IPS-18c (cell line): ENCODE data around the gene RBFOX2.

Experiments
- H3K4me3 ChIP-seq: 2 replicates; pipeline ENCODE4 v1.7.0; 2013; ENCODE audit warnings: low read depth, mild to moderate bottlenecking, low read length, moderate library complexity; ENCODE audit not compliant: insufficient read depth
- H3K9me3 ChIP-seq: one replicate; pipeline ENCODE4 v1.6.1; 2013; ENCODE audit warnings: mild to moderate bottlenecking, low read length, moderate library complexity; ENCODE audit not compliant: control insufficient read depth, insufficient read depth

RBFOX2 gene

DNA sequence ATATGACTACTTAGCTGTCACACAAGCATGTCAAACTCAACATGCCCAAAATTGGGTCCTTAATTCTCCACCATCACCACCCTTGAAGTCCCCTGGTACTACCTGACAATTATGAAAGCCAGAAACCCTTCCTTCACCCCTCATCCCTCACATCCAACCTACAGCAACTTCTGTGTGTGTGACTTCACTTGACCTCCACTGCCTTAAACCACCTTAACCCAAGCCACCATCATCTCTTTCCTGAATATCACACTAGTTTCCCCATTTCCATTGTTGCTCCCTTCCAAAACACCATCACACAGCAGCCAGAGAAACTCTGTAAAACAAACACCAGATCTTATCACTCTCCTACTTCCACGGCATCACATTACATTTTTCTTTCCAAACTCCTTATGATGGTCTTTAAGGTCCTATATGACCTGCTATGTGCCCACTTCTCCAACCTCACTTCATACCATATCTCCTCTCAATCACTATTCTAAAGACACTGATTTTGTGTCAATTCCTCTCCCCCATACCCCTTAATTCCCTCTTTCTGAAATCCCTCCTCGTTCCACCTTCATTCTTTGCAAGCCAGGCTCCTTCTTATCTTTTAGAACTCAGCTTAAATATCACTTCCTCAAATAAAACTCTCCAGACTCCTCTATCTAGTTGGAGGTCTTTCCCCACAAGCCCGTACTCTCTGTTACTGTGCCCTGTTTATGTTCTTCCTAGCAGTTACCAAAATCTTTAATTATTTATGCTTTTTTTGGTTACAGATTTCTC, 124.9 kb downstream of the RBFOX2 start:
- no peak overlapping the region for H3K4me3 ChIP-seq
- no peaks in the 10 kb centered on the region for H3K9me3 ChIP-seq

DNA sequence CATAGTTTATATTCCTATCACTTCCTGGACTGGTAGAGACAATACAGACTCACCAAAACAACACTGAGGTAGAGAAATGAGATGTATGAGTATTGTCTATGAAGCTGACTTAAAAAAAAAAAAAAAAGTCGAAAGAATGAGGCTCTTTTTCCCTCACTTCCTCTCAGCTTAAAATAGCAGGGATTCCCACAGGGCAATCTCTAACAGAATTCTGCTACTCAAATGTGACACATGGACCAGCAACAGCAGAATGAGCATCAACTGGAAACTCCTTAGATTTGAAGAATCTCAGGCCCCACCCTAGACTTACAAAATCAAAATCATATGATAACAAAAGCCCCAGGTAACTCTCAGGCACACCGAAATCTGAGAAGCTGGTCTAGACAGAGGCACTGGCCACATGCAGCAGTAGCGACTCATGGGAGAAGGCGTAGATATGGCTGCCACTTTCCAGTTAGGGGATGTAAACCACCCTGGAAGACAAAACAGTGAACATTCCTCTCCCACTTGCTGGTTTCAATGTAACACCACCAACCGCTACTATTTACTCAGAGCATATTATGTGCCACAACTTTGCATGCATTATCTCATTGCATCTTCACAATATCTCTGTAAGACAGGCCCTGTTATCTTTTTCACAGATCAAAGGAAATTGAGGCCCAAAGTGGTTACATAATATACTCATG, 128.0 kb downstream of the RBFOX2 start:
- no peak overlapping the region for H3K4me3 ChIP-seq
- peaks cover 2% of the 10 kb centered on the region for H3K9me3 ChIP-seq

DNA sequence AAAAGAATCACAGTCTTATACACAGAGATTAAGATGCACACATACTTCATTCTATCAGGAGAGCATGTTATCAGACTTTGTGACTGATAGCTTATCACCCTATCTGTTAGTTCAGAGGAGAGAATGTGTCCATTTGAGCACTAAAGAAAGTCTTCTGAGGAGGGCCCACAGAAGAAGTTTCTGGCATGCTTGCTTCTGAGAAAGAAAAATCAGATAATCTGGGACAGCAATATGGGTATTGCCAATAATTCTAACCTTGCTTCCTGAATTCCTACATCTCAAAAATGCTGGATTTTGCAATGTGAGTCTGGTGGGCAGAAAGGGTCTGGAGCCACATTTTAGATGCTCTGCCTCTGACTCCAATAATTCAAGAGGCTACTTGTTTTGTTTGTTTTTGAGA, 128.9 kb downstream of the RBFOX2 start:
- Histone ChIP-seq H3K4me3 (no peak overlapping the region), H3K9me3 (peaks cover 2% of the 10 kb centered on the region)

DNA sequence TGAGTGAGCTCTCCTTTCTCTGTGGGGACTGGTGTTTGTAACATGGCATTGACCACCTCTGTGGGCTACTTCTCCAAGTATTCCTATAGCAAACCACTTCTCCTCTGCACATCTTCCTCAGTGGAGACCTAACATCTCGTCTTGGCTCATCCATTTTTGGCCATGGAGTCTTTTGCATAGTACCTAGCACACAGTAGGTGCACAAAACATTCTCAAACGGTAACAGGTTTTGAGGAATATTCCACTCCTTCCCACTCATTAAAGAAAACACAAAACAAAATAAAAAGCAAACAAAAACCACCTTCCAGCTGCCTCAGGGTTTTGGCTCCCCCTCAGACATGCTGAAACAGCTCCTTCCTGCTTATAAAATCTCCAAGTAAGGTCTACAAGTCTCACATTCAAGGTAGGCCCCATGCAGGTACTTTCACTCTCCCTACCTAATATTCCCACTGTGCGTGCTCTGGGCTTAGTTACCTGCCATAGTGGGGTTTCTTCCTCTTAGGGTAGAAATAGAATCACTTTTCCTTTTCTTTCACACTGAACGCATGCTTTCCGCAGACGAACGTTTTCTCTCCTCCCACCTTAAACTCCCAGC, 132.4 kb downstream of the RBFOX2 start:
- Histone ChIP-seq H3K9me3 (peaks cover 2% of the 10 kb centered on the region), H3K4me3 (no peak overlapping the region)

DNA sequence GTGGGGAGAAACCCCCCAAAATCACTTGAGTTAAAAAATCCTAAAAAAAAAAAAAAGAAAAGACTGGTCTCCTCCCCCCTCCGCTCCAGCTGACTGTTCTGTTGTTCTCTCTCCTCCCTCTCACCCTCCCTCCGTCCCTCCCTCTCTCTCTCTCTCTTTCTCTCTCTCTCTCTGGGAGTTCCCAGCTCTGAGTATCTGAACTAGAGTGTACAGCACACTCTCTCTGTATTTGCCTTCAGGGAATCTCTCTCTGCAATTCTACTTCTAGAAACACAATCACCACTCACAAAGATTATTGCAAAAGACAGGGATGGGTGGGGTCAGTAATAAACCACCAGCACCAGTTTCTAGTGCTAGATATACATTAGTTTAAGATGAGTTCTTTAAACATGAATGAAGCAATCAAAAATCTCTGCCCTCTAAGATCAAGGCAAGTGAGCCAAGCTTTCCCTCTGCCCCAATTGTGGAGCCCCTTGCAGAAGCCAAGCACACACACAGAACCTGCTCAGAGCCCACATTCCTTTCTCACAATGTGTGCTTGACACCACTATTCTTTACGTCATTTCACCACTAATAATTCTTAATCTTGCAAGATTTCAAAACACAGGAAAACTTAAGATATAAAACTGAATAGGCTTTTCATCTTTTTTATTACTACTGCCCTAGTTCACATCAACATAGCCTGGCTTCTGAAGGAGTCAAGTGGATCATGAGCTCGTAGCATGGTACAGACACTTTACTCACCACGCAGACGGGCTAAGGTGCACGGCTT, 133.5 kb downstream of the RBFOX2 start:
- Histone ChIP-seq H3K9me3 (peaks cover 2% of the 10 kb centered on the region), H3K4me3 (no peak overlapping the region)

DNA sequence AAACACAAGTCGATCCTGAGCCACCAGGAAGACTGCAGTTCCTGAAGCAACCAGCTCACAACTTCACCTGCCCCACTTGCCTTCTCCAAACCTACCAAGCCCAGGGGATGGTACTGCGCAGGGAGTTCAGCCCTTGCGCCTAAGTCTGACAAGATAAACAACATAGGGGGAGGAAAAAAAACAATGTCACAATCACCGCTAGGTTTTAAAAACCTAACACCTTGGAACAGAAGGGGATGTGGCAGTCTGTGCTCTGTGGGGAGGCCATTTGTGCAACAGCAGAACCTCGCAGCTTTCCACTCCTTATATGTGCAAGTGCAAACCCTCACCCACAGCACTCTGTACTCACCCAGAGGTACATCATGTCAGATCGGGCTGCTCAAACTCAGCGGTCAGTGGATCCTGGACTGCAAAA, 134.2 kb downstream of the RBFOX2 start:
- Histone ChIP-seq H3K9me3 (peaks cover 2% of the 10 kb centered on the region), H3K4me3 (no peak overlapping the region)

DNA sequence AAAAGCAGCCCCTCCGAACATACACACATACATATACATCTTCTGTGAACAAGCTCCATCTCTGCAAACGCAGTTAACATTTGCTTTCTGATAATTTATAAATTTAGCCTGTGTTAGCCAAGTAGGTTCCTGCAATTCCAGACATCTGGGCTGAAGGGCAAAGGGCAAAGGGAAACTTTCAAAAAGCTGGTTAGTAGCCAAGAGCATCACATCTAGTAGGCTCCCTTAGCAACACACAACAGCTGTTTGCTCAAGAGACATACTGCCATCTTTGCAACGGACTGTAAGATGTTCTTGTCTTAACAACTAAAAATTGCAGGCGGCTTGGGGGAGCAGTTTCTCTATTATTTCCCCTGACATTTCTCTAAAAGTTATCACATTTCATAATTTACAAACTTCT, 134.9 kb downstream of the RBFOX2 start:
- H3K4me3 ChIP-seq, result no peak overlapping the region
- H3K9me3 ChIP-seq, result peaks cover 2% of the 10 kb centered on the region

DNA sequence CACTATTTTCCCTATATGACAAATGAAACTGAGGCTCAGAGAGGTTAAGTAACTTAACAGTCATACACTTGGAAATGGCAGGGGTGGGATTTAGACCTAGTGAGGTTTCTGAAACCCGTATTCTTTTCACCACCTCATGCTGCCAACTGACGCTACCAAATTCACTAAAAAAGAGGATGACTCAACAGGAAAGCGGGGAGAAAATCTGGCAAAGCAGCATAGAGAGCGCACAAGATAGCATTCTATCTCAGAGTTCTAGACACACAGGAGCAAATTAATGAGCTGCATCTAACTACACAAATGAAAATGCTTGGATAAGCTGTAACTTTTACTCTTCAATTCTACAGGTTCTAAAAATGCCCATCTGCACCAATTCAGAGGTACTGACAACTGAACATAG, 136.4 kb downstream of the RBFOX2 start:
- no peak overlapping the region for H3K4me3 ChIP-seq

DNA sequence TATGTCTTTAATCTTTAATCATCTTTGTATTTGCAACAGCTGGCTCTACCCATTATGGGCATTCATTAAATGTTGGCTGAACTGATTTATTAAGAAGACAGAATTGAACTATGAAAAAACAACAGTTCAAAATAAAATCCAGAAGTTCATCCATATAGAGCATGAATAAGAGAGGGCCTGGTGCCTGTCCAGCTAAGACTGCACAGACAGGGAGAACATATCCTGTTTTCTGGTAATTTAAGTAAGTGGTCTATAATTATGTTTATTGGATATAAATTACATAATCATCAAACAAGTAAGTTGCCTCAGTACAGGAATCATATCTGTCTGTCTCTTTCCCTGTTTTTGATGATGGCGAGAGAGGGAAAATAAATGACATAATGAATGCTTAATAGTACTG, 137.2 kb downstream of the RBFOX2 start:
- Histone ChIP-seq H3K4me3 (no peak overlapping the region), H3K9me3 (no peaks in the 10 kb centered on the region)

More for the DNA sequence above, 136.4 kb downstream of the RBFOX2 start:
- no peaks in the 10 kb centered on the region for H3K9me3 ChIP-seq

DNA sequence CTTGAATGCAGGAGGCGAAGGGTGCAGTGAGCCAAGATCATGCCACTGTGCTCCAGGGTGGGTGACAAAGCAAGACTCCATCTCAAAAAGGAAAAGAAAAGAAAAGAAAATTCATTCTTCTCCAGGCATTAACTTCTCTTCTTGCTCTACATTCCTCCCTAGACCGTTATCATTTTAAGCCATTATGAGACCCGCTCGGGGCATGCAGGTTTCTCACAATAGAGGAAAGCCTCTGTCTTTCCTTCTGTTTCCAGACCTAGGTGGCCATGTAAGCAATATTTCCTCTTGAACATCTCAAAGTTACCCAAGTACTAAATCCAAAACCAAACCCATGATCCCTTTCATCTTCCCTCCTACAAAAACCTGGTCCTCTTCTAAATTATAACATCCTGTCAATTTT, 139.6 kb downstream of the RBFOX2 start:
- Histone ChIP-seq H3K9me3 (no peaks in the 10 kb centered on the region), H3K4me3 (no peak overlapping the region)

DNA sequence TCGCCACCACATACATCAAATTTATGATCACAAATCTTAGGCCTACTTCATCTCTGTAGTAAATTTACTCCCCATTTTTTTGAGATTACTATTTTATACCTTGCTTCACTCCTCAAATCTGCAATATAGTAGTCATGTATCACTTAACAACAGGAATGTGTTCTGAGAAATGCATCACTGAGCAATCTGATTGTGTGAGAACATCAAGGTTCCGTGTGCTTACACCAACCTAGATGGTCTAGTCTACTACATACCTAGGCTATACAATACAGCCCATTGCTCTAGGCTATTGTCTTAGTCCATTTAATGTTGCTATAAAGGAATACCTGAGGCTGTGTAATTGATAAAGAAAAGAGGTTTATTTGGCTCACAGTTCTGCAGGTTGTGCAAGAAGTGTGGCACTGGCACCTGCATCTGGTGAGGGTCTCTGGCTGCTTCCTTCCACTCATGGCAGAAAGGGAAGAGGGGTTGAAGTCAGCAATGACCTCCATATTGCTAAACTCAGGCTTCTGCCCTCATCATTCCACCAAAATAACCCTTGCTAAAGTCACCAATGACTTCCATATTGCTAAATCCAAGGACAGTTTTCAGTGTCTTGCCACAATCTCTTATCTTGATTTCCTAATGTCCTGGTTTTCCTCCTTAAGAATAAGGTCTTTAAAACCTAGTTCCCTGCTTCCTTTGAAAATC, 140.3 kb downstream of the RBFOX2 start:
- H3K4me3 ChIP-seq, result no peak overlapping the region

DNA sequence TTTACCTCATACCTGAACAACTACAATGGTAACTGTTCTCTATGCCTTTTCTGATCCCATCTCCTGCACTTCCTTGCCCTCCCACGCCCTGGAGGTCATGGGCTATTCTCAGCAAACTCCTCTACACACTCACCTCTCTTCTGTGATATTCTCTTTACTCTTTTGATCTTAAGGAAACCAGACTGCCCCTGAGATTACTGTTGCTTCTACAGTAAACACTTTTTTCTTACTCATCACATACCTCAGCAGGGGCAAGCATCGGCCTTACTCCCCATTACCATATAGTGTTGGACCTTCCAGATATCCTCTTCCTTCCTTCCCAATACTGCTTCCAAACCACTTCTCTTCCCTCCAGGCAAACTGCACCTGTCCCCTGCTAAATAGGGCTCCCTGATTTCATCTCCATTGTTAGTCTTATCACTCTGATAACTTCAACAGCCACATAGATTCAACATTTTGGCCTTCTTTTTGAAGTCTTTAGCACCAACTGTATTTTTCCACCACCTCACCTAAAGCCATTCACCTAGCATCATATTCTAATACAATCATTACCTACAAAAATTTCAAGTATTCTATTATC, 141.2 kb downstream of the RBFOX2 start:
- no peaks in the 10 kb centered on the region for H3K9me3 ChIP-seq
- no peak overlapping the region for H3K4me3 ChIP-seq

More for the DNA sequence above, 140.3 kb downstream of the RBFOX2 start:
- no peaks in the 10 kb centered on the region for H3K9me3 ChIP-seq

DNA sequence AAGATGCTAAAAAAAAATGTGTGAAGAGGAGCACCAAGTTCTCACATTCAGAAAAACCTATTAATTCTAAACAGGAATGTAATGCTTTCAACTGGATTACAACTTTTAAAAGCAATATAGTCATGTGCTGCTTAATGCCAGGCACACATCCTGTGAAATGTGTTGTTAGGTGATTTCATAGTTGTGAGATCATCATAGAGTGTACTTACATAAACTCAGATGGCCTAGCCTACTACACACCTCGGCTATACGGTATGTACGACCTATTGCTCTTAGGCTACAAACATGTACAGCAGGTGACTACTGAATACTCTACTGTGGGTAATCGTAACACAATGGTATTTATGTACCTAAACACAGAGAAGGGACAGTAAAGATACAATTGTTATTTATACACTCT, 142.3 kb downstream of the RBFOX2 start:
- Histone ChIP-seq H3K9me3 (no peaks in the 10 kb centered on the region), H3K4me3 (no peak overlapping the region)

DNA sequence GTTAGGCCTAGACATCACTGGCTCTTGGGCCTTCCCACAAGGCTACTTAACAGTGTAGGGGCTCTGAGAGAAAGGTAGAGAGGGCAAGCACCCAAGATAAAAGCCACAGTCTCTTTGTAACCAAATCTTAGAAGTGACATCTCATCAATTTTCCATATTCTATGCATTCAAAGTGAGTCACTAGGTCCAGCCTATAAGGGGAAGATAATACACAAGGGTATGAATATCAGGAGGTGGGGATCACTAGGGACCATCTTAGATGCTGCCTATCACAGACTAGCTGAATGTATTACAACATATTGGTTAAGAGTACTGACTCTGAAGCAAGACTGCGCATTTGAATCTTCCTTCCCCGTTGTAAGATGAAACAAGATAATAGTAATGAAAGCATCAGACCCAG, 144.1 kb downstream of the RBFOX2 start:
- Histone ChIP-seq H3K4me3 (no peak overlapping the region), H3K9me3 (no peaks in the 10 kb centered on the region)

DNA sequence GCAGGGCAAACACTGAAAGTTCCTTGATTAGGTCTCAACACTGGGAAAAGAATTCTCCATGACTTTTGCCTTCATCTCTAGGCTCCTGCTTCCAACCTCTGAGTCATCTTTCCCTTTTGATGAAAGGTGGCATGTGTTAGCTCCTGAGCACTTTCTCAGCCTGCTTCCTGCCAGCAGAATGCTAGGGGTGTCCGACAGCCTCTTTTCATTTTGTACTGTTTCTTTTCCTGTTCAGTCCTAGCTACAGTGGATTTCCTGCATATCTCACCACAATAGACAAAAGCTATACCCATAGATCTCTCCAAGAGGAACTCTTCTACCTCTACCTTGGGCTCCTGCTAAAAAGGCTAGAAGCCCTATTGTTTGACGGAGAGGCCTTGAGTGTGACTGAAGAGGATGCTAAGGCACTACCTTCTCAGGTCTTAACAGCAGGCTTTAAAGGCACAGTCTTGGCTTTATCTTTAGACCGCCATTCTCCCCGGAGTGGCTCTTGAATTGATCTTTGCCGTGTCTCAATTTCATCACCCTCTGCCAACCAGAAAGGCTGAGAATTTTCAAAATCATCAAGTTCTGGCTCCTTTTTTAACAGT, 145.5 kb downstream of the RBFOX2 start:
- Histone ChIP-seq H3K9me3 (no peaks in the 10 kb centered on the region), H3K4me3 (no peak overlapping the region)

DNA sequence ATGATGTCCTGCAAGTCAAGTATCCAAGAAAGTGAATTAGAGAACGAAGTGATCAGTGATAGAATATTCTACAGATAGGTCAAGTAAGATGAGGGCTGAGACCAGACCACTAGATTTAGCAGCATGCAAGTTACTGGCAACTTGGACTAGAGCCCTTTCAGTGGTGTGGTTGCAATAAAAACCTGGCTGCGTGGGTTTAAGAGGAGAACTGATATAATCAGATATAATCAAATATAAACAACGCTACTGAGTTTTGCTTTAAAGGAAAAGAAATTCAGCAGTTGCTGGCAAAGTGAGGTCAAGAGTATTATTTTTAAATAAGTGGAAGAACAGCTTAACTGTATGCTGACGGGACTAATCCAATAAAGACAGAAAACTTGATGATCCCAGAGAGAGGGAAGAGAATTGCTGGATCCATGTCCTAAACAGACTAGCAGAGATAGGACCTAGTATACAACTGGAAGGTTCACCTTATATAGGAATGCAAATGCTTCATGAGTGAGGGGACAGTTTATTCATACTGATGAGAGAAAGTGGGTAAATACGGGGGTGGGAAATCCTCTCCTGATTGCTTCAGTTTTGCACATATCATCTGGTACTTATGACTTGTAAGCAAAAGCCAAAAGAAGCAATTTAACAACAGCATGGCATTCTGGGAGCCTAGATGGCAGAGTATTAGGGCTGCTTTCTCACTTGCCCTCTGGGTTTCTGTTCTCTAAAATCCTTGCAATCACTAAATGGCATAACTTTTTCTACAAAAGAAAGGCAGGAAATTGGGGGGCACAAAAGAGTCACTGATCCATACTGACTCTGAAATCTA, 146.2 kb downstream of the RBFOX2 start:
- Histone ChIP-seq H3K4me3 (no peak overlapping the region), H3K9me3 (no peaks in the 10 kb centered on the region)
